ENCODE data around the gene SCG3.

SCG3 gene

DNA sequence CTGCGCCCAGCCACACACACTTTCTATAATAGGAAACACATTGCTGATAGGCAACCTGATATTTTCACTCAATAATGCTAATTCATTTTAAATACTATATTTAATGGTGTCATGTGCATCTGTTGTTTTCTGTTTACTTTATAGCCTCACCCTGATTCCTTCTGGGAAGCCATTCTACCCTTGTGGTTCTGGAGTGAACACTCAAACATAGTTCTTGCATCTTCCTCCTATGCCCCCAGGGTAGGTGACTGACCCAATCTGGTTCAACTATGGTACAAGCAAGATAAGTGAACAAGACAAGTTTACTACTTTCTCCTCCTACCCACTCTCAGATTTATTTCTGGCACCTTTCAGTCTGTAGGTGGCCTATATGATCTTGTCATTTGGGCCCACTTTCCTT is 4.3 kb upstream of the SCG3 start:
- in situ Hi-C loops (cut with HindIII; ENCODE audit: low pct_ligation_motif_present, low sequenced_read_pairs), result no loop called here
- no peaks in the 10 kb centered on the region for H3K27me3 ChIP-seq (replicated peaks)
- no peak for DNase-seq
- TF ChIP-seq, protein P1, sequence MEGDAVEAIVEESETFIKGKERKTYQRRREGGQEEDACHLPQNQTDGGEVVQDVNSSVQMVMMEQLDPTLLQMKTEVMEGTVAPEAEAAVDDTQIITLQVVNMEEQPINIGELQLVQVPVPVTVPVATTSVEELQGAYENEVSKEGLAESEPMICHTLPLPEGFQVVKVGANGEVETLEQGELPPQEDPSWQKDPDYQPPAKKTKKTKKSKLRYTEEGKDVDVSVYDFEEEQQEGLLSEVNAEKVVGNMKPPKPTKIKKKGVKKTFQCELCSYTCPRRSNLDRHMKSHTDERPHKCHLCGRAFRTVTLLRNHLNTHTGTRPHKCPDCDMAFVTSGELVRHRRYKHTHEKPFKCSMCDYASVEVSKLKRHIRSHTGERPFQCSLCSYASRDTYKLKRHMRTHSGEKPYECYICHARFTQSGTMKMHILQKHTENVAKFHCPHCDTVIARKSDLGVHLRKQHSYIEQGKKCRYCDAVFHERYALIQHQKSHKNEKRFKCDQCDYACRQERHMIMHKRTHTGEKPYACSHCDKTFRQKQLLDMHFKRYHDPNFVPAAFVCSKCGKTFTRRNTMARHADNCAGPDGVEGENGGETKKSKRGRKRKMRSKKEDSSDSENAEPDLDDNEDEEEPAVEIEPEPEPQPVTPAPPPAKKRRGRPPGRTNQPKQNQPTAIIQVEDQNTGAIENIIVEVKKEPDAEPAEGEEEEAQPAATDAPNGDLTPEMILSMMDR (IDR thresholded peaks at IDR 0.05; ENCODE audit: low read depth, low read length, missing control alignments), result no peak
- H3K27ac ChIP-seq, result no peak overlapping the region
- no peak overlapping the region for H3K4me3 ChIP-seq (ENCODE audit: low read depth, low read length)
- no peaks in the 10 kb centered on the region for H3K36me3 ChIP-seq (replicated peaks)

DNA sequence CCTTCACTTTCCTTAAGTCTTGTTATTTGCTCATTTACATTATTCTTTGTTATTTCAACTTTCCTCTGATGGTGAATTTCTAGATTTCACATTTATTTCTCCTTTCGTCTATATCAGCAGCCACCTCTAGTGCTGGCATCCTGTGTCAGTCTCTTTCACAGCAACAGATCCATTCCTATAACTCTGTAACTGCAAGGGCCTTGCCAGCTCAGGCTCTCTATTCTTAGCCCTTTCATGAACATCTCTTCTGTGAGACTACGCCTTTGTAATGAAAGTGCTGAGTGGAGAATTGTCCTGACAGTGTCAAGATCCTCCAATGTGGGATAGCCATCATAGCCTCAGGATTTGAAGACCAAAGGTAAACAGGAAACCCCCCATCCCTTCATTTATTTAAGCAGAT is 3.9 kb upstream of the SCG3 start:
- Histone ChIP-seq H3K4me3 (ENCODE audit: low read depth, low read length) (no peak overlapping the region), H3K36me3 (replicated peaks) (no peaks in the 10 kb centered on the region), H3K27me3 (replicated peaks) (no peaks in the 10 kb centered on the region), H3K27ac (no peak overlapping the region)
- TF ChIP-seq, protein P1 (IDR thresholded peaks at IDR 0.05; ENCODE audit: low read depth, low read length, missing control alignments), result no peak
- in situ Hi-C loops (cut with HindIII; ENCODE audit: low pct_ligation_motif_present, low sequenced_read_pairs), result no loop called here
- no peak for DNase-seq

DNA sequence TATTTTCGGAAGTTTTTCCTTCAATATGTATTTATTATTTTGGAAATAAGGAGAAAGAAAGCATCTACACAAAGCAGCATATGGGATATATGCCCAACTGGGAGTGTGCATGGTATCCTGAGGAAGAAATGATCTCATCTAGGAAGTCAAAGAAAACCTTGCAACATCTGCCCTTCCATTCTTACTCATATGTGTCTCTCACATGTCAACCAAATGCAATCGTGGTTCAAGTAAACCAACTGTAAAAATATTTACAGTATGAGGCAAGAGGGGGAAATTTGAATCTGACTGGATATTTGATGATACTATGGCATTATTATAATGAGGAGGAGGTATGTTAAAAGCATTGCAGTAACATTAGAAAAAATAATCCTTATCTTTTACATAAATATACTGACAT is 3.2 kb upstream of the SCG3 start:
- TF ChIP-seq, protein P1 (IDR thresholded peaks at IDR 0.05; ENCODE audit: low read depth, low read length, missing control alignments), result no peak
- Histone ChIP-seq H3K27me3 (replicated peaks) (no peaks in the 10 kb centered on the region), H3K36me3 (replicated peaks) (no peaks in the 10 kb centered on the region), H3K4me3 (ENCODE audit: low read depth, low read length) (no peak overlapping the region), H3K27ac (no peak overlapping the region)
- DNase-seq, result no peak
- in situ Hi-C loops (cut with HindIII; ENCODE audit: low pct_ligation_motif_present, low sequenced_read_pairs), result no loop called here

DNA sequence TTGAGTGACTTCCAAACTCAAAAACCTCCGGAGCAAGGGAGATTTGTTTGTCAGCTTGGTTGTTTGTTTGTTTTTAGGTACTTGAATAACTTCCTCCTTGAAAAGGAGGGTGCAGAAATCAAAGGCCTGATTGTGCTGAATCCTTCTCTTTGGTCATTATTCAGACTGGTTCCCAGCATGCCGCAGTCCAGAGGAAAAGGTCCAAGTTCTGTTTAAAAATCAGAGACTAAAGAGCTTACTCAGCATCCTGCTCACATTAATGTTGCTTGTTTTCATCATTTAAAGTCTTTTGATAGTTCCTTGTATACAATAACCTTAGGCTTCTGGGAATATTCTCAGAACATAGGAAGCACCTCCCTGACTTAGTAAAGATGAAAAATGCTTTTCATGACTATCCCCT is 982 bp upstream of the SCG3 start:
- TF ChIP-seq, protein P1 (IDR thresholded peaks at IDR 0.05; ENCODE audit: low read depth, low read length, missing control alignments), result no peak
- no peaks in the 10 kb centered on the region for H3K27me3 ChIP-seq (replicated peaks)
- no peak for DNase-seq
- no peaks in the 10 kb centered on the region for H3K36me3 ChIP-seq (replicated peaks)
- no peak overlapping the region for H3K27ac ChIP-seq
- H3K4me3 ChIP-seq (ENCODE audit: low read depth, low read length), result no peak overlapping the region
- in situ Hi-C loops (cut with HindIII; ENCODE audit: low pct_ligation_motif_present, low sequenced_read_pairs), result no loop called here

DNA sequence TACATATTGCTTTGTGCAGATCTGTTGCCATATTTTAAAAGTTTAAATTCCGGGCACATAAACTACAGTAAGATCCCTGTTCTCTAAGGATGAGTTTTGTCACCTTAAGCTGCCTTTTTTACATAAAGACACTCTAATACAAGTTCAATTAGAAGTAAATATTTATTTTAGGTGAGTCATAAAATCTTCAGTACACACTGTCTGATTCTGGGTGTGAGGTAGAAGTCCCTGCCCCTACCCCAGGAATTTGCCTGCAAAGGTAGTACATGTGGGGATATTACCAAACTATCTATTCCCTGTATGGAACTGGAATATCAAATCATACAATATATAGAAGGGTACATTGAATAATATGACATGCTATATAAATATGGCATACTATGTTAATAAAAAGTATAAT is 6.3 kb downstream of the SCG3 start:
- in situ Hi-C loops (cut with HindIII; ENCODE audit: low pct_ligation_motif_present, low sequenced_read_pairs), result no loop called here

DNA sequence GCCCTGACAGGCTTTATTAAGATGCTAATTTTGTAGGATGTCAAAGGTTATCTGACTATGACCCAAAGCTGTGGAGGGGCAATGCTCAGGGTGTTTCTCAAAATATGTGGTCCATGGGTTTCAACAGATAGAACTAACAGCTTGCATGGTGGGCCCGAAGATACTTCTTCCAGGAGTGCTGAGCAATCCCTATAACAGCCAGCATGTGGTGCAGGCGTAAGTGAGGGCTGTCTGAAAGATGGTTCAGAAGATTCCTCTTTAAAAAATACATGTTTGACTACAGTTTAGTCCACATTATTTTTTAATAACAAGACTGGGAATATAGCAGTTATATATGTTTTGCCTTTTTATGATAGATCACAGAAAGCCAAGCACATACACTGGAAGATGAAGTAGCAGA is 7.6 kb downstream of the SCG3 start:
- in situ Hi-C loops (cut with HindIII; ENCODE audit: low pct_ligation_motif_present, low sequenced_read_pairs), result no loop called here
- DNase-seq, result no peak
- Histone ChIP-seq H3K36me3 (replicated peaks) (no peaks in the 10 kb centered on the region), H3K27ac (no peak overlapping the region), H3K4me3 (ENCODE audit: low read depth, low read length) (no peak overlapping the region), H3K27me3 (replicated peaks) (peaks cover 6% of the 10 kb centered on the region)
- TF ChIP-seq, protein P1 (IDR thresholded peaks at IDR 0.05; ENCODE audit: low read depth, low read length, missing control alignments), result peak; percentile 31

More for the DNA sequence above, 6.3 kb downstream of the SCG3 start:
- Histone ChIP-seq H3K27me3 (replicated peaks) (peaks cover 6% of the 10 kb centered on the region), H3K27ac (no peak overlapping the region), H3K4me3 (ENCODE audit: low read depth, low read length) (no peak overlapping the region), H3K36me3 (replicated peaks) (no peaks in the 10 kb centered on the region)
- TF ChIP-seq, protein P1 (IDR thresholded peaks at IDR 0.05; ENCODE audit: low read depth, low read length, missing control alignments), result no peak
- no peak for DNase-seq

Data from brain microvascular endothelial cell (primary cell).